NCI-H146 treated with DMSO at 0.1 percent for 48 hours (cell line): ENCODE results near the gene ADAMTS12.
"Not testable (repeated sequence)": the region's sequence is repeated elsewhere in the genome, so short reads cannot be mapped to it uniquely, and the experiment has no call there.

Experiments used
- DNase-seq: peaks from one replicate; lab custom pipeline; 2025; ENCODE audit not compliant: unreplicated experiment; lab: John Stamatoyannopoulos, UW

The ADAMTS12 gene

DNA sequence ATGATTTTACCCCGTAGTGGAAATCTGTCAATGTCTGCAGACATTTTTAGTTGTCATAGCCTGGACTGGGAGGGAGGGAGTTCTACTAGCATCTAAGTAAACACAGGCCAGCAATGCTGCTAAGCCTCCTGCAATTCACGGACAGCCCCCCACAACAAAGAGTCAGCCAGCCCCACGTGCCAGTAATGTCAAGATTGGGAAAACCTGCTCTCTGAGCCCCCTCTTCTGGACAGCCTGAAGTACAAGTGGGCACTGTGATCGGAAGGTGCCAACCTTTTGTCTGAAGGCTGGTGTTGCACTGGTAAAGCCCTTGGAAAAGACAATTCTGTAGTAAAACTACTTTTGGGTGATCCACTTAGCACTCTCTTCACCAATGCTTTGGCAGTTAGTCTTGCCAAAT lies 296.5 kb downstream of the ADAMTS12 start:
- no peak for DNase-seq

DNA sequence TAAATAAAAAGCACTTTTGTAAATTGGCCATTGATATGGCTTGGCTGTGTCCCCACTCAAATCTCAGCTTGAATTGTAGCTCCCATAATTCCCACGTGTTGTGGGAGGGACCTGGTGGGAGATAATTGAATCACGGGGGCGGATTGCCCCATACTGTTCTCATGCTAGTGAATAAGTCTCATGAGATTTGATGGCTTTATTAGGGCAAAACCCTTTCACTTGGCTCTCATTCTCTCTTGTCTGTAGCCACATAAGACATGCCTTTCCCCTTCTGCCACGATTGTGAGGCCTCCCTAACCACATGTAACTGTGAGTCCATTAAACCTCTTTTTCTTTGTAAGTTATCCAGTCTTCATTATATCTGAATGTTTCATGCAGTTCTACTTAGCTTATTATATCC lies 297.8 kb downstream of the ADAMTS12 start:
- no peak for DNase-seq

DNA sequence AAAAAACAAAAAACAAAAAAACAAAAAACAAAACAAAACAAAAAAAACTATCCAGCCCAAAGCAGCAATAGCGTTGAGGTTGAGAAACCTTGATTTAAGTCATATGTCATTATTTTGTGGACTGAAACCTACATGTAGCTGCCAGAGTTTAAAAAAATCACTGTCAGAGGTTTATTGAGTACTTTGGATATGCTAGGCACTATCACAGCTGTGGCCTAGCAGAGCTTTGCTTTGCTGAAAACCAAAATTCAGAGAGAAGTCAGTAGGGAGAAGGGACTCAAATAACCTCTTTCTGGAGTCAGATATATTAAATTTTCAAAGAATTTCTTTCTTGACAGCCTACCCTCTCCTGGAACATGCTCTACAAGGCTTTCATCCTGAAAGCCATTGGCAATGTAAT lies 299.5 kb downstream of the ADAMTS12 start:
- DNase-seq: no peak

DNA sequence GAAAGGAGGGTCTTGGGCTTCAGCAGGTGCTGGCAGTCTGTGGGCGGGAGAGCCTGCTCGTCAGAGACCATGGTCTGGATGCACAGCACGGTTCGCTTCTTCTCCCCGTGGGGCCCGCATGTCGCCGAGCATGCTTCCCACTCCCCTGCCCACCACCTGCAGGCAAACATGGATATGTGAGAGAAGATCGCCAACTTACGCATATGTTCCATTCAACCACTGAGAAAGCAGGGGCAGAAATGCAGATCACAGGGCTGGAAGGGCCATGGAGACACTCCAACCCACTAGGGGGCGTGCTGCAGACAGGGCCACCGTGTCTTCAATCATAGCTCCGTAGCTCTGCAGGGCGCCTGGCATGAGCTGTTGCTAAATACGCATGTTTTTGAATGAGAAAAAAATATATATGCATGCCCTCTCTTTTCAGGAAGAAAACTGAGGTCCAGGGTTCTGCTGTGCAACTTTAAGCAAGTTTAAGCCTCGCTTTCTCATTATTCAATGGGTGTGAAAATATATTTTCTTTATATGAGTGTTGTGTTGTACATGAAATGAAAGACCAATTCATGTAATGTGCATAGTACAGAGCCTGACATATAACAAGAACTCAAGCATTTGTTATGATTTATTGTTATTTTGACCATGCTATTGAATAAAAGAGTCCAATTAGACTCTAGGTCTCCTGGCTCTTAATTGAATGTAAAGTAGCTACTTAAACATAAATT lies 303.0 kb downstream of the ADAMTS12 start:
- DNase-seq: no peak

DNA sequence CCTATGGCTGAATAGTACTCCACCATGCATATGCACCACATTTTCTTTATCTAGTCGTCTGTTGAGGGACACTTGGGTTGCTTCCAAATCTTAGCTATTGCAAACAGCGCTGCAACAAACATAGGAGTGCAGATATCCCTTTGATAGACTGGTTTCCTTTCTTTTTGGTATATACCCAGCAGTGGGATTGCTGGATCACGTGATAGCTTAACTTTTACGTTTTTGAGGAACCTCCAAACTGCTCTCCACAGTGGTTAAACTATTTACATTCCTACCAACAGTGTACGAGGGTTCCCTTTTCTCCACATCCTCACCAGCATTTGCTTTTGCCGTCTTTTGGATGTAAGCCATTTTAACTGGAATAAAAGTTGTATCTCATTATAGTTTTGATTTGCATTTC lies 308.5 kb downstream of the ADAMTS12 start:
- DNase-seq: no peak

DNA sequence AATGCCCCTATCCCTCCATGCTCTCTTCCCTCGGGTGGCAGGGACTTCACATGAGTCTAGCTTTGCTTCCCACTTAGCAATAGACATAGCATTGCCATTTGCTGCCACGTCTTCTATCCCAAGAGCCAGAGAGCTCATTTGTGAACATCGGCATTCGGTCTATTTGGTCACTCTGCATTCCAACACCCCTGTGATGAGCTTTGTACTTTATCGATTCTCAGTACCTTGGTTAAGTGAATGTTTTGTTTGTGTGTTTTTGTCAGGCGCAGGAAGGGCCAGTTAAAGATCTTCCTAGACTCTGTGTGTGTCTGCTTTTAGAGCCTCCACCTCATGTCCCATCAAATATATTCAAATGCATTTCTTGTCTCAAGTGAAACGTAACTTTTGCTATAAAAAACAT lies 309.4 kb downstream of the ADAMTS12 start:
- DNase-seq: no peak

DNA sequence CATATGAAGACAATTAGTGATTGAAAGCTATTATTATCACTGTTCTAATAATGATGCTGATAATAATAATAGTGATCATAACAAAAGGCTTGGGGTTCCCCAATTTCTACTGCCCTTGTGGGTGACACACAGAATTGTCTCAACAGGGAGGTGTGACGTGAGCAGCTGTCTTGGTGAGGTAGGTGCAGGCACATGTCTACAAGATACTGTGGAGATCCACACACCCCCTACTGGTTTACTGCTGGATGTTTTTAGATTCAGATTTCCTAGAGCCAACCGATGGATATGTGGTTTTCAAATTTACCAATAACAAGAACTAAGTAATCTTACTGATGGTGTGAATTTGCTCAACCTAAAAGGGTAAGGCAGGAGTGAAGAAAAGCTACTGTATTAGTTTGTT lies 312.0 kb downstream of the ADAMTS12 start:
- no peak for DNase-seq

DNA sequence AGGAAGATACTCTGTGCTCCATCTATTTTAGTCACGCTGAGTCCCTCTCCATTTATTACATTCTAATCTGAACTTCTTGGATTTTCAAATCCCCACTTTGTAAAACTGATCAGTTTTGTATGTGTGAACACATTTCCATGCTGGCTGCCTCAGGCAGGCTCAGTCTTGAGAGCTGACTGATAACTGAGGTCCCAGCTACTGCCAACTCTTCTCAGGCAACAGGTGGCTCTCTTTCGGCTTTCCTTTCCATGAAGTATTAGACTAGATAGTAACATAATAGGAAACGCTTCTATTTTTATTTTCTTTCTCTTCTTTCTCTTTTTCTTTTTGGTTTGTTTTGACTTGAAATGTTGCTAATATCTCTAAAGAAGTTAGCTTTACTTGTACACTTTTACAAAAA lies 312.6 kb downstream of the ADAMTS12 start:
- DNase-seq: no peak

DNA sequence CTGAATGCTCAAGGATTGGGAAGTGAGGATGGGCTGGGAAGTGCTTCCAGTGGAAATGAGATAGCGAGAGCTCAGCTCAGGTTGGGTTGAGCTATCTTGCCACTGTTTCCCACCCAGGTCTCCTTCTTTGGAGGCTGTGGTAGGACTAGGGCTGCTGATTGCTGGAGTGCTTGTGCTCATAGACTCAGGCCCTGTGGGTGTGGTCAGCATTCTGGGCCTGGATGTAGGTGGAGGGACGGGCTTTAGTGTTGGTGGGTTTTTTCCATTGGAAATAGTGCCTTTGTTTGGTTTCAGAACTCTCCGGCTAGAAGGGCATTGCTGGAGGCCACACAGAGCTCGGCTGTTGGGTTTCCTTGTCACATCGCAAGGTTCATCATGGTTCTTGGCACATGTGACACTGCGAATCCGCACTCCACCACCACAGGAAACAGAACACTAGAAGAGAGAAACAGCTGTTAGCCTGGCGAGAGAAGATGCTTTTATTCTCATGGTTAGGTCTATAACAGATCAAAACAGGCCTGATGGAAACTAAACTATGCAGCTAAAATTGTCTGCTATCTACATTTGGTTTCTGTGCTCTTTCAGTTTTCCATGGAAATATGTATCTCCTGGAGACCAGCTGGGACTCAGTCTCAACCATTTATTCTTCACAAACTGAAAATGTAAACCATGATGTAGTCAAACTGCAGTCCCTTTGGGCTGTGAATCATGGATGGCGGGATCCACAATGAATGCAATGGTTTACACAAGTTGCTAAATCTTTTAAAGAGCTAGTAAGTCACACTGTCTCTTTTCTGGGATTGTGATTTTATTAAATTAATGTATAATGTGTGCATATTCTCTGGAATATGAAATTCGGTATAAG lies 314.8 kb downstream of the ADAMTS12 start:
- no peak for DNase-seq

DNA sequence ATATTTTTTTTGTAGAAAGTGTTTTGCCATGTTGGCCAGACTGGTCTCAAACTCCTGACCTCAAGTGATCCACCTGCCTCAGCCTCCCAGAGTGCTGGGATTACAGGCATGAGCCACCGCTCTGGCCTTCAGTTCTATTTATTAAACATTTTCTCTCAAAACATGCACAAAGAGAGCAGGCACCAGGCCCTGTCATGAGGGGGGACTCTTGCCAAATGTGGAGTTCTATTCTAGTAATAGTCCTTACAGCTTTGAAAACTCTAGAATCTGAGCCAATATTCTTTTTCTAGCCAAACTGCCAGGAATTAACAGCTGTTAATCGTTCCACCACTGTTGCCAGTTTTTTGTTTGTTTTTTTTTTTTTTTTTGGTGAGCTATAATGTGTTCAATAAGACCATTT lies 326.5 kb downstream of the ADAMTS12 start:
- no peak for DNase-seq

DNA sequence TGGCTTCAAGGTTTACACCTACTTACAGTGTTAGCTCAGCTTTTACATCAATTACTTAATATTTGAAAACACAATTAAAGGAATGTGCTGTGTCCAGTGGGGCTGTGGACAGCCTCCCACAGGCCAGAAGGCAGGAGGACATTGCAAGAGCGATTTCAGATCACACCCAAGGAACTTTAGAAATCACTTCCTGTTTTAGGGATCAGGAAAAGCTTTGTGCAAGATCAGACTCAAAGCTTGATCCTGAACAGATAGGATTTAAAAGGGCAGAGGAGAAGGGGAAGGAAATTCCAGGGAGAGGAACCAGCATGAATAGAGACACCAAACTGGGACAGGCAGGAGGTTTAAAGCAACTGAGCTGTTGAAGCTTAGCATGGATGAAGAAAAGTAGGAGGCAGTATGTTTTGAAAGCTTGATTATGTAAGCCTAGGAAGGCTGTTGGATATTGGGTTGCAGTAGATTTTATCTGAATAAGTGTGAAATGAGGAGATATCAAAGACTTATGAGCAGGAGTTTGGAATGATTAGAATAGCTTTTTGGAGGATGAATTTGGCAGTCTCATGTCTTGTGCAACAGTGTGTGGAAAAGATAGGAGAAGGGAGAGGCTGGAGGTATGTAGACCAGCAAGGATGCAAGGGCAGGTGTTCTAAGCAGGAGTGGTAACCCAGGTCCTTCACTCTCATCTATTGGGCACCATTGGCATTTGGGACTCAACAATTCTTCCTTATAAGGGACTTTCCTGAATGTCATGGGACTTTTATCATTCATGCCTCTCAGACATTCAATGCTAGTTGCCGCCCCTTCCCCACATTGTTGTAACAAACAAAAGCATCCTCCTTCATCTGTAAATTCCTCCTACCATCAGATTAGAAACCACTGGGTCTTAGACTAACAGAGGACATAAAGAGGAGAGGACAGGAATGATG lies 327.5 kb downstream of the ADAMTS12 start:
- no peak for DNase-seq

DNA sequence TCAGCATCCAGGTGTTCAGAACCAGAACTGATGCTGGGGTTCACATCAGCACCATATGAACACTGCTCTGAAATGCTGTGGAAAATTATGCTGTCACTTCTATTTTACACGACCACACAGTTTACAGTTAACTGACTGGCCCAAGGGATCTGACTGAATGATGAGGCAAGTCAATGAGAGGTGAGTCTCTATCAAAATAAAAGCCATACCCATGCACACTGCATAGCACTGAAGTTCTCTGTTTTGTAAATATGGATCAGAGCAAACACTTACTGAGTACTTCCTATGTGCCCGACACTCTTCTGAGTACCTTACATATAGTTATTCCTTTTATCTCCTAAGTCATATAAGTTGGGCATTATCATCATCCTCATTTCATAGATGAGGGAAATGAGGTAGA lies 328.3 kb downstream of the ADAMTS12 start:
- no peak for DNase-seq

DNA sequence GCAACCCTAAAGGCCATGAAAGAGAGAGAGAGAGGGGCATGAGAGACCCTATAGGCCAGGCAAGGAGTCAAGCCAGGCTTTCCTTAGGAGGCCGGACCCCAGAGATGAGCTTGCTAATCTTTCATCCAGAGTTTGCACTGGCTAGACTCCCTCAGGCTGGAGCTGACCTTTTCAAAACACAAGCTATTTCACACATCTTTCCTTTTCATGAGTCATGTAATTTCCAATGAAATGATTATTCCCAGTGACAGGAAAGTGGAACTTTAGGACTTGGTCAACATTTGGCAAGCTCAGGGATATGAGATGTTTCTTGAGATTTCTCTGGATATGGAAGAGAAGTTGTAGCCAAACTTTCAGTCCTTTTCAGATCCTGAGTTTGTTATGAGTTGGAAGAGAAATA lies 333.3 kb downstream of the ADAMTS12 start:
- no peak for DNase-seq

DNA sequence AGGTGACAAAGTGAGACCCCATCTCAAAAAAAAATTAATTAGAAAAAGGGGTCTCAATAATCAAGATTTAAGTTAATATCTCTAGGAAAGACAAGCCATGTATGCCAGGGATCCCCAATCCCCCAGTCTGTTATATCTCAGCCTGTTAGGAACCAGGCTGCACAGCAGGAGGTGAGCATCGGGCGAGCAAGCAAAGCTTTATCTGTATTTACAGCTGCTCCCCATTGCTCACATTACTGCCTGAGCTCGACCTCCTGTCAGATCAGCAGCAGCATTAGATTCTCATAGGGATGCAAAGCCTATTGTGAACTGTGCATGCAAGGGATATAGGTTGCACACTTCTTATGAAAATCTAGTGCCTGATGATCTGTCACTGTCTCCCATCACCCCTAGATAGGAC lies 334.2 kb downstream of the ADAMTS12 start:
- no peak for DNase-seq

DNA sequence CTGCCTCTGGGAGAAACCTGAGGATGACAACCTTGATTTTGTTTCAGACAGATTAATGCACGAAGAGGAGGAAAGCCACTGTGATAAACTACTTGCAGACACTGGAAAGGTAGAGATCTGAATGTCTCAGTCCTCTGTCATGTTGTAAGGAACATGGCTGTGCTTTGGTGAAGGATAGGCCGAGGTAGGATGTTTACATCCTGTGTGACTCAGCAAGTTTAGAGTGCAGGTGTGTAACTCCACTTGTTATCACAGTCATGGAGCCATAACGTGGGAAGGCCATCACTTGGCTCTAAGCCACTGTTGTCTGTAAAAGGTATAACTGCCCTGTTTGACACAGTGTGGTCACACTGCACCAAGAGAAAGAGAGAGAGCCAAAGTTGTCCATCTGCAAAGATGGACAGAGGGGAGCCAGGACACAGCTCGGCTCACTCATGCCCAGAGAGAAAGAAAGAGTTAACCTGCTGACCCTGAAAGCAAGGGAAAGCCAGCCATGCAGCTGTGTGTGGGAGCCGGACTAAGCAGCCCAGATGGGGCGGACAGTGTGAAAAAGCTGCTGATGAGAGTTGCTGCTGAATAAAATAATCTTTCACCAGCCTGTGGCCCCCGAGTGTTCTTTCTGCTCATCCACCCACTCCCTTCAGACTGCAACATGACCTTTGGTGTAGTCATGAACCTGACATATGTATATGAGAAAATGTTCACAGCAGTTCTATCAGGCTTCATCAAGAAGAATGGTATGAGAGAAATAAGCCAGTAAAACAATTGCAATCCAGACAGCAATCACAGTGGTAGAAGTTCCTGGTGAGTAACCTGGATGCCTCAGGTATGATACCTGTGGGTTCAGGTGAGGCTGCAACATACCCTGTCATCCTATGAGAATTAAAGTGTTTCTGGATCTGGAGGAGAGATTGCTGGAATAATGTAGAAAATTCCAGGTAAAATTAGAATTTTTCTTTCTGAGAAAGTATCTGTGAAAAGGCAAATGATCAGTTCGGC lies 335.2 kb downstream of the ADAMTS12 start:
- DNase-seq: no peak

DNA sequence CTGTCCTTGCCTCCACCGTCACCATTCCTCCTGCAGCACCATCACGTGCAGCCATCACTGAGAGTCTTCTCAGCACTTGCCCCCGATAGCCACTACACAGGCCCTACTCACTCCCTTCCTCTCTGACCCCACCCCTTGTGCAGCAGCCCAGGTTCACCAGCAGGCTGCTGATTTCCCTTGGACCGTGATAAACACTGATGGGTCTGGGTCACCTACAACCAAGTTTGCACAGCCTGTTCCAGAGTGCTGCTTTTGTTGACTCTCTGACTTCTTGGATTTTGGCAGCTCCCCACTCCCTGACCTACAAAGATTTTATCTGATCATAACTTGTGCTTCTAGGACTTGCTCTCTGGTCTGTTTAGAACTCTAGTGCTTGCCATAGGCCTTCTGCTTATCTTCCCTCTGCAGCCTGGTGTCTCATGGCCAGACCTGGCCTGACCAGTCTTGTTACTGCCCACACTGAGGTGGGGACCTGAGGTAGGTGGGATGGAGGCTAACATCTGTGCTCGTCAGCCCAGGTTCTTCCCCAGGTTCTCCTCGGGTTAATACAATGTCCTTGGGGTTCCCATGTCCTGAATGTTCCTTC lies 341.7 kb downstream of the ADAMTS12 start:
- no peak for DNase-seq

DNA sequence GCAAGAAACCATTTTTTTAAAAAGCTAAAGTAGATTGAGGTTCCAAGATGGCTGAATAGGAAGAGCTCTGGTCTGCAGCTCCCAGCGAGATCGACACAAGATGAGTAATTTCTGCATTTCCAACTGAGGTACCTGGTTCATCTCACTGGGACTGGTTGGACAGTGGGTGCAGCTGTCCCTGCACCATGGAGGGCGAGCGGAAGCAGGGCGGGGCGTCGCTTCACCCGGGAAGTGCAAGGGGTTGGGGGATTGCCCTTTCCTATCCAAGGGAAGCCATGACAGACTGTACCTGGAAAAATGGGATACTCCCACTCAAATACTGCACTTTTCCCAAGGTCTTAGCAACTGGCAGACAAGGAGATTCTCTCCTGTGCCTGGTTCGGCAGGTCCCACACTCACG lies 352.0 kb downstream of the ADAMTS12 start:
- not testable (repeated sequence) for DNase-seq

DNA sequence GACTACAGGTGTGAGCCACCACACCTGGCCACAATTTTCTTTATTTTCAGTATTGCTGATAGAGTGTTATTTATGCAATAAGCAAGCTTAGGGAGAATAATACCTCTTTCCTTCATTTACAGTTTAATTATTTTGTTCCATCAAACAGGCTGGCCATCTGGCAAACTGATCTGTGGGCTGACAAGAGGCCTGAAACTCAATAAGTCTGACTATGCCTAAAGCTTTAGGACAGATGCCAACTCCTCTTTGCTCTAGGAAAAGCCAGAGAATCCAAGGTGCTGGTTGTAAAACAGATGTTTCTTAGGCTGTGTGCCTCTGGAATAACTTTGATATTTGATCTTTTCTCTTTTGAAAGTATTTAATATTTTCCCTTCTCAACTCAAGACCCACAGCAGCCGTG lies 352.6 kb downstream of the ADAMTS12 start:
- DNase-seq: no peak

DNA sequence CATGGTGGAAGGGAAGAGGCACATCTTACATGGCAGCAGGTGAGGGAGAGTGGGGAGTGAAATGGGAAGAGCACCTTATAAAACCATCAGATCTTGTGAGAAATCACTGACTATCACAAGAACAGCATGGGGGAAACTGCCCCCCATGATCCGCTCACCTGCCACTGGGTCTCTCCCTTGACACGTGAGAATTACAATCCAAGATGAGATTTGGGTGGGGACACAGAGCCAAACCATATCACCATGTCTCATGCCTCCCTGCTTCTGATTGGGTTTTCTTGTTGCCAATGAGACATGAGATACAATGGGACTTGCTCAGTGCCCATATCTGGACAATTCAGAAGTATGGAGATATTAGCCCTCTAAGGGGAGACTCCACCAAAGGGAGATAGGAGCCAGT lies 353.6 kb downstream of the ADAMTS12 start:
- DNase-seq: no peak

DNA sequence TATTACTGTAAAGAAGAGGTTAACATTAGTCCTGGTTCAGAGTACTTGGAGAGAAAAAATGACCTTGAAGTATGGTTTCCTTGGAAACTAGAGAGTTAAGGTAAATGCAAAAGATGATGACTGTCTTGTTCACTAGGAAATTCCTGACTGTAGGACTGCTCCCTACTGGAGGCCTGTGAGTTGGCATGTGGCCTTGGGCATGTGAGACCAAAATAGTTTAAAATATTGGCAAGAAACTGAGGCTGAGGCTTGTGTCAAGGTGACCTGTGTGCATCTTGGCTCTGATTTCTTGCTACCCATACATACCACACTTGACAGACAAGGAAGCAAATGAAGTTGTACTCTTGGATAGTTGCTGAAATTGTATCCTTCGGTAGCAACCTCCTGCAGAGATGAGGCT lies 354.6 kb downstream of the ADAMTS12 start:
- DNase-seq: no peak
